ENCODE measurements around the gene HK1.

HK1 gene

GRCh38 chr10:69377933-69378332 is 99.6 kb downstream of the HK1 start:
- H3K4me3 ChIP-seq (ENCODE audit: low read depth, low read length), result no peak overlapping the region
- no peak for TF ChIP-seq CTCF (IDR thresholded peaks at IDR 0.05; ENCODE audit: insufficient read depth, low read depth, low read length, missing control alignments)

GRCh38 chr10:69379800-69380199 is 101.5 kb downstream of the HK1 start:
- DNase-seq (ENCODE audit: low read depth), result no peak
- TF ChIP-seq CTCF (IDR thresholded peaks at IDR 0.05; ENCODE audit: insufficient read depth, low read depth, low read length, missing control alignments), result no peak
- H3K4me3 ChIP-seq (ENCODE audit: low read depth, low read length), result no peak overlapping the region

More at GRCh38 chr10:69377933-69378332, 99.6 kb downstream of the HK1 start:
- DNase-seq (ENCODE audit: low read depth), result no peak

- no peak for DNase-seq (ENCODE audit: low read depth)
- no peak for TF ChIP-seq CTCF (IDR thresholded peaks at IDR 0.05; ENCODE audit: insufficient read depth, low read depth, low read length, missing control alignments)
- no peak overlapping the region for H3K4me3 ChIP-seq (ENCODE audit: low read depth, low read length)
These were observed 104.3 kb downstream of the HK1 start for GRCh38 chr10:69382382-69383117.

GRCh38 chr10:69383558-69383957 is 105.3 kb downstream of the HK1 start:
- no peak for TF ChIP-seq CTCF (IDR thresholded peaks at IDR 0.05; ENCODE audit: insufficient read depth, low read depth, low read length, missing control alignments)
- no peak overlapping the region for H3K4me3 ChIP-seq (ENCODE audit: low read depth, low read length)
- DNase-seq (ENCODE audit: low read depth), result no peak

- no peak for TF ChIP-seq CTCF (IDR thresholded peaks at IDR 0.05; ENCODE audit: insufficient read depth, low read depth, low read length, missing control alignments)
These were observed 106.0 kb downstream of the HK1 start for GRCh38 chr10:69384320-69384719.

GRCh38 chr10:69385454-69386350 is 107.4 kb downstream of the HK1 start:
- no peak overlapping the region for H3K4me3 ChIP-seq (ENCODE audit: low read depth, low read length)
- no peak for DNase-seq (ENCODE audit: low read depth)
- TF ChIP-seq CTCF (IDR thresholded peaks at IDR 0.05; ENCODE audit: insufficient read depth, low read depth, low read length, missing control alignments), result no peak

More at GRCh38 chr10:69384320-69384719, 106.0 kb downstream of the HK1 start:
- H3K4me3 ChIP-seq (ENCODE audit: low read depth, low read length), result no peak overlapping the region
- DNase-seq (ENCODE audit: low read depth), result no peak

Measured in GM12865 (cell line).